ENCODE data around the gene ATP13A3.

Gene ATP13A3

GRCh38 chr3:194482196-194482593 is 4.6 kb downstream of the ATP13A3 start:
- no peak overlapping the region for H3K4me3 ChIP-seq (ENCODE audit: low read depth, low read length)
- no peak for TF ChIP-seq CTCF (IDR thresholded peaks at IDR 0.05; ENCODE audit: low read depth, low read length)

- no peak for TF ChIP-seq CTCF (IDR thresholded peaks at IDR 0.05; ENCODE audit: low read depth, low read length)
- no peak overlapping the region for H3K4me3 ChIP-seq (ENCODE audit: low read depth, low read length)
Observed at GRCh38 chr3:194481525-194482195, 5.1 kb downstream of the ATP13A3 start.

GRCh38 chr3:194481103-194481502 is 5.7 kb downstream of the ATP13A3 start:
- peak overlapping the region; percentile 27; the same call in 1 of the 2 replicates for H3K4me3 ChIP-seq (ENCODE audit: low read depth, low read length)

GRCh38 chr3:194476784-194477183 is 10.0 kb downstream of the ATP13A3 start:
- no peak overlapping the region for H3K4me3 ChIP-seq (ENCODE audit: low read depth, low read length)
- TF ChIP-seq CTCF (IDR thresholded peaks at IDR 0.05; ENCODE audit: low read depth, low read length), result no peak

More at GRCh38 chr3:194481103-194481502, 5.7 kb downstream of the ATP13A3 start:
- TF ChIP-seq CTCF (IDR thresholded peaks at IDR 0.05; ENCODE audit: low read depth, low read length), result no peak

GRCh38 chr3:194475978-194476377 is 10.8 kb downstream of the ATP13A3 start:
- H3K4me3 ChIP-seq (ENCODE audit: low read depth, low read length), result no peak overlapping the region
- no peak for TF ChIP-seq CTCF (IDR thresholded peaks at IDR 0.05; ENCODE audit: low read depth, low read length)

GRCh38 chr3:194475138-194475932 is 11.5 kb downstream of the ATP13A3 start:
- TF ChIP-seq CTCF (IDR thresholded peaks at IDR 0.05; ENCODE audit: low read depth, low read length), result no peak
- H3K4me3 ChIP-seq (ENCODE audit: low read depth, low read length), result no peak overlapping the region

GRCh38 chr3:194474675-194475074 is 12.1 kb downstream of the ATP13A3 start:
- H3K4me3 ChIP-seq (ENCODE audit: low read depth, low read length), result no peak overlapping the region
- no peak for TF ChIP-seq CTCF (IDR thresholded peaks at IDR 0.05; ENCODE audit: low read depth, low read length)
